NCI-H2227 (cell line): Measurements from ENCODE around the gene PRRX1.

Experiments used
- DNase-seq: peaks from one replicate; lab custom pipeline; 2025; ENCODE audit not compliant: unreplicated experiment; lab: John Stamatoyannopoulos, UW

The PRRX1 gene

GRCh38 chr1:170663404-170664092 lies 383 bp upstream of the PRRX1 start:
- no peak for DNase-seq

DNA sequence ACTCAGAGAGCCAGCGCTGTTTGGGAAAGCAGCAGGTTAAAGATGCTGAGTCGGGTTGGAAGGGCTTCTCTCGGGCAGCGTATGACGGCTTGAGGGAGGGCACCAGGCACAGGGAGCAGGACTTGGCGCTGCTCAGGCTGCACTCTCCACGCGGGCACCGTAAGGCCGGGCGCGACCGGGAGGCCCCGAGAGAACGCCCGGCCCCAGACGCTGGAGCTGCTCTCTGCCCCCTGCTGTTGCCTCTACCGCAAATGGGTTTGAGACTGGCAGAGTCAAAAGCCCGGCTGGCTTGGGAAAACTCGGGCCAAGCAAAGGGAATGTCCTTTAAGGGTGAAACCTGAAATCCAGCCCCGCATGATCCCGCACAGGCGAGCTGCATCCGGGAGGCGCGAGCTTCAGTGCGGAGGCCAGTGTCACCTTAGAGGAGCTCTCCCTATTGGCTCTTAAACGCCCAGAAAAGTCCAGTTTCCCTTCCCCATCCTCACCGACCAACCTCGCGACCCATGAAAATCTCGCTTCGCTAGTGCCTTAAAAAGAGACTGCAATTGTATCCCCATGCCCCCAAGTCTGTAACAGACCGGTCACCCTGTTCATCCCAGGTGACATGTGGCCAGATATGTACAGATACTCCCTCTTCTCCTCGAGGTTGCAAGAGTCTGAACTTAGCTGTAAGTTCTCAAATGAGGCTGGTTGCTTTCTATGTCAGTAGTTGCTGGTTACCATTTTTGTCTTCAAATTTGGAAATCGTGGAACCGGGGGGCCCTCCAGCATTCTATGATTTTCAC lies 1.1 kb downstream of the PRRX1 start:
- peak; percentile 17 for DNase-seq

GRCh38 chr1:170665629-170666028 lies 1.7 kb downstream of the PRRX1 start:
- DNase-seq, result no peak

GRCh38 chr1:170666541-170667254 lies 2.8 kb downstream of the PRRX1 start:
- DNase-seq, result no peak

DNA sequence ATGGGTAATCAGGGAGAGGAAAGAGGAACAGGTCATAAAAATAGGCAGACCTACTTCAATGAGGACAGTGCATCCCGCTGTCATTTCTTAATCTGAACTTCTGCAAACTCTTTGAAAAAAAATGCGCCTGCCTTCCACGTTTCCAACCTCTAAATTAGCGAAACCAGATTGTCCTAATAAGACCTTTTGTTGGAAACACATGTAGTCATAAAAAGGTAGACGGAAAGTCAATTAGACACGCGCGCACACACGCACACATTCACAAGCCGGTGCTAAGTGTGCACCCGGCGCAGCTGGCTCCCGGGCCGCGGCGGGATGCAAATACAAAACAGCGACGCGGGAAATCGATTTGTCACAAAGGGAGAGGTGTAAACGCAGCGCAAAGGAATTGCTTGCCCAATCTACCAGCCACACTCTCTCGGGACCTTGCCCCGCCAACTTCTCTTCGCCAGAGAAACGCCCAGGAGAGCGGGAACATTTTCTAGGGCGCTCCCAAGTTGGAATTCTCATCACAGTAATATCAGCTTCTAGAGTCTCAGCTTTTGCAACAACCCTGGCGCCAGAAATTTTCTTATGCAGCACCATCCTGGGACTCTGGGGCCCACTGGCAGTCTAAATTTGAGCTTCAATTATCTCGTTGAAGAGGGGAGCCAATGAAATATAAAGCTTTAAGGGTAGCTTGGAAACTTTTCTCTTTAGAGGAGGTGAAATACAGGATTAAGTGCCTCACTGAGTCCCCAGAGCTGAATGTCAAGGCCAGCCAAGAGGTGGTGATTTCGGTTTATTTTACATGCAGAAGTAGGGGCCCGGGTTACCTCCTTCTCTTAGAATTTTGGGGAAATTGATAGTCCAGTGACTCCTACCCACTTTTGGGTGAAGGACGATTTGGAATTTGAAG lies 4.5 kb downstream of the PRRX1 start:
- peak; percentile 4 for DNase-seq

DNA sequence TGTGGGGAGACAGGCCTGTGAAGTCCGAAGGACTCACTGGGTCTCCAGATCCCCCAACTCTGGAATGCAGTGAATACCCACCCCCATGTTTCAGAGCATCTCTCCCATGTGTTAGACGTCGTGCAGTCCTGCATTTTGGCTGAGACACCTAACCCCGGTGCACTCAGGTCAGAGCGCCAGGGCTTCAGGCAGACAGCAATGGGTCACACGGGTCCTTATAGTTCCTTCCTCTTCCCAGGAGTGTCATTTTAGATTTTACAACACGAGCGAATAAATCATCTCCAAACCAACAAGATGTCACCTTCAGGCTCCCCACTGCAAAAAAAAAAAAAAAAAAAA lies 5.1 kb downstream of the PRRX1 start:
- DNase-seq, result no peak

GRCh38 chr1:170669586-170670530 lies 5.9 kb downstream of the PRRX1 start:
- DNase-seq, result no peak

DNA sequence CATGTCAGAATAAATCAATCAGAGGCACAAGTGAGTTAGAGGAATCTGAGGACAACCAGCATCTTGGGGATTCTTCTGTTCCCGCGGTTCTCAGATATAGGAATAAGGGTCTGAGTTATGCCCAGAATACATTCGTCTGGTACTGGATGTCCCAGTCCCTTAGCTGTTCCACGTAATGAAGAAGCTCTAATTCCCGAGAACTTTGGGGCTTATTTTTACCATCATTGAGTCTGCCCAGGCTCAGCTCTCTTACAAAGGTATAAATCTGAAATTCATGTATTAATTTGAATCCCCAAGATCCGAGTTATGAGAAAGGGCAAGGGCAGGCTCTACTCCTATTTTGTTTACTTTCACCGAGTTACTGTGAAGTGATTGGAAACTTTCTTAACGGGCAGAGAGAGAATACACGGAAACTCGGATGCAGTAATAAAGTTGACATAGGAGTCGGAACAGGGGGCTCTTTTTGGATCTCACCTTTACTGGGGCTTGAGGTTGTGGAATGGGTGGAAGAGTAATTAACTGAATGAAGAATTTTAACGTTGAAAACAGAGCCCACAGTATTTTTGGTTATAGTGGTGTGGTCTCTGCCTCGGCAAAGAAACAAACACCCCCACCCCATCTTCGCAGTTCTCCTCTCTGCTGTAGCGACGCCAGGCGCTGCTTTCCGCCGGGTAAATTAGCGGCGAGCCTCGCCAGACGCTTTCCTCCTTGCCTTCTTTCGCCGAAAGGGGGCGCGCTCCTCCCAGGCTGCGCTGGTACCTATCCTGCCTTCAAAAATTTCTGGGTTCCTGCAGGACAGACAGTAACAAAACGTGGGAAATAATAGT lies 7.1 kb downstream of the PRRX1 start:
- no peak for DNase-seq

- no peak for DNase-seq
Measured at GRCh38 chr1:170671629-170671963, 7.7 kb downstream of the PRRX1 start.

DNA sequence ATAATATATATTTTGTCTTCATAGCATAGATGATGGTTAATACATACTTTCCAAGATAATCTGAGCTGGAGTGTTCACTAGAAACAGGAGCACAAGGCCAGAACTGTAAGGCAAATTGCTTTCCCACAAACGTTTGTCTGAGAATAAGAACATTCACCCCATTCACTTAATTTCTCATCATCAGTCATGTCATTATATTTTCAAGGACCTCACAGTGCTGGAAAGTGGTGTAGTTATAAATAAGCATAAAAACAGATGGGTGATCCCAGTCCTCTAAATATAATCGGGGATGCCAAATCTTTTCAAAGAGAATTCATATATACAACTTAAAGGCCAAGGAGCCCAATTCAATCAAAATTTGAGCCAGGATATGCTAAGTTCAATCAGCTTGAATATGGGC lies 8.4 kb downstream of the PRRX1 start:
- DNase-seq, result no peak

DNA sequence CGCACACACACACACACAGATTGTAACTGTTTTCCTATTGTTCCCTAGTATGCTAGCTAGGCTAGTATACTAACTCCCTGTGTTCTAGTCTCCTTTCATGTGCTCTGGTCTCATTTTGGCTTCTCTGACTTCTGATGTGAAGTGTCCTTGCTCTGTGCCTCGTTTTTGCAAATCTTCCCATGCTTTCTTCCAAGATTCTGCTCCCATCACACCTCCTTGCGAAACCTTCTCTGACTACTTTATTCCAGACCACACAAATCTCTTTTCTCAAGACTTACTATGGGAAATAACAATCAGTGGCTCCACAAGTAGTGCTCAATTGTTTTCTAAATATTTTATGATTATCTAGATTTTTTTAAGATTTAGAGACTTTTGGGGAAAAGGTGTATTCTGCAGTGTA lies 10.3 kb downstream of the PRRX1 start:
- no peak for DNase-seq

DNA sequence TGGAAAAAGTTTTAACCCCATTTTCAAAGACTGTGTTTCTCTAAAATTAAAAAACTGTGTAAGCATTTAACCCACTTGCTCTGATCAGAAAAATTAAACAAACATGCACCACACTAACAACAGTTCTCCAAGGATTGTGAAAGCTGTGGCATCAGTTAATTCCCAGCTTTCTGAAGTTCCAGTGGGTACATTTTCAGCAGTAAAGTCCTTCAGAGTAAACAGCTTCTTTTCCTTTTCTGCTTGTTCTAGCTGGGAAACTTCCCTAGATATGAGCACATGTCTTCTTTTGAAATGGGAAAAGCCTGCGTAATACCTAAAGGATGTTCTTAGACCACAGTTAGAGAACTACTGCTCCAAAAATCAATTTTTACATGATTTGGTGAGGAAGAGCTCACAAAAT lies 11.1 kb downstream of the PRRX1 start:
- DNase-seq, result no peak

- DNase-seq, result no peak
Measured at GRCh38 chr1:170675865-170676264, 11.9 kb downstream of the PRRX1 start.

DNA sequence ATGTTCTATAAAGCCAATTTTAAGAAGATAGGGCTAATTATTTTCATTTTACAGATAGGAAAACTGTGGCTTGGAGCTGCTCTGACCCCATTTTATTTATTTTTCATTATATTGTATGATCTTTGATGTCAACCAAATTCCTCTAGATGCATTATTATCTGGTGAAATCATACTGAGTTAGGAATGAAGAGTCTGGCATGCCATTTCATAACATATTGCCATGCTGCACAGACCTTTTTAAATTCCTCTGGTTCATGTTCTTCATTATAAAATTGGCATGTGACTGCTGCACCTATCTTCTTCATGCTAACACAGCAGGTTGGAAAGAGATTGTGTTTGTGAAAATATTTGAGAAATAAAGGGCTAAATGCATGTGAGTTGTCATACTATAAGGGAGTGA lies 12.7 kb downstream of the PRRX1 start:
- no peak for DNase-seq

DNA sequence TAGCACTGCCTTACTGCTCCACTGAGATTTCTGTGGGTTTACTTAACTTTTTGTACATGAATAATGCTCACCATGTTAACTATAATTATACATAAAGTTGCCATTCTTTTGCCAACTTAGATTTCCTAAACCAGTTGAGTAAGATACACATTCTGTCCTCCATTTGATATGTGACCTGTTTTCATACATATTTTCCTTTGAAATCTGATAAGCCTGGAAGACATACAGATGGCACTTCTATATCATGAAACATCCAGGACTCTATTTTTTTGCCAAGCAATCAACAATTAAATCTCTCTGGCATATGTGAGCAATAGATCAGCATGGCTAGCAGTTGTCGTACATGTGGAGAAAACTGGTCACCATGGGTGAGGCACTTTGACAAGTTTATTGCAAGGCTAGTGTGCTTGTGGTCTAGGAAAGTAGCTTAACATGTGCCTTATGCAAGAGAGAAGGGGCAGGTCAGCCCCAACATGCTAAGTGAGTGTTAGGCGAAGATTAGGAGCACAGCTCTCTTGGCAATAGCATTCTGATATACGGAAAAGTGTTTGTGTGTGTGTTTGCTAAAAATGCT lies 14.2 kb downstream of the PRRX1 start:
- DNase-seq, result no peak

DNA sequence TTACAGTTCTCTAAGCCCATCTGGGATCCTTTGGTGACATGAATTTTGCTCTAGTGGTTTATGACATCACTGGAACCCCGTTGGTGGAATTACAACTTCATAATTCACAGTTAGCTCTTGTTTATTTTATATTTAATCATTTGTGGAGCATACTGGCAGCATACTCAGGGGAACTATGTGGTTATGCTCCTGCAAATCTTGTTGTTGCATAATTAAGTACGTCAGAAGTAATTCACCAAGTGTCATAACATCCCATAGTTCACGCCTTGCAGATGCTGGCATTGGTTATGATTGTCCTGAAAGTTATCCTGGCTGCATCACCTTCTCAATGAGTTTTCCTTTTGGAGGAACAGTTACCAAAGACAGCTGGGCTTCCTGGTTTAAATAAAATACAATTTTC lies 16.5 kb downstream of the PRRX1 start:
- no peak for DNase-seq

DNA sequence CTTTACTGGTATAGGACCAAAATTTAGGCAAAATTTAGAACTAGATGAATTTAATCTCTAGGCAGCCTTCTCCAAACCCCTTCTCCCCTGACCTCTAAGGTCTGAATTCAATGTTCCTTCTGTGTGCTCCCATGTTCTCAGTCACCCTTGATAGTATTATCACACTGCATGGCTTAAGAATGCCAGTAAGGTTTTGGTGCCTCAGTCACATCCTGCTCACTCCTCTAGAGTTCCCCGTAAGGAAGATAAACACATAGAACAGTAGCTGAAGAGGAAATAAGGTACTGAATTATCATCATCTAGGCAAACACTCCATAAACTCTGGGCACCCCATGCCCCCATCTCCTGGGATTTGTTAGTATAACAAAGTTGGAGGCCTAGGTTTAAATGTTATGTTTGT lies 18.2 kb downstream of the PRRX1 start:
- DNase-seq, result no peak

DNA sequence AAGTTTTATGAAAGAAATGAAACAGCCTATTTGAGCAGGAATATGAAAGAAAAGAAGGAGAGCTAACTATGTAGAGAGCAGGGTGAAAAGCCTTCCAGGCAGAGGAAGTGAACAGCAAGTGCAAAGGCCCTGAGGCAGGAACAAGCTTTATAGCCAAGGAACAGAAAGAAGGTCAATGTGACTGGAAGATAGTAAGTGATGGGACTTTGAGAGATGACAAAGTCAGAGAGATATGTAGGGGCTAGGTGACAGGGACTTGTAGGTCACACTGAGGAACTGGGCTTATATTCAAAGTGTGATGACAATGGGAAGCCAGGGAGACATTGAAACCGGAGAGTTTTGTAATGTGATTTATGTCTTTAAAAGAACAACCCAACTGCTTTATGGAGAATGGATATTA lies 18.9 kb downstream of the PRRX1 start:
- DNase-seq, result no peak

GRCh38 chr1:170685166-170685565 lies 21.2 kb downstream of the PRRX1 start:
- no peak for DNase-seq
